Transverse colon (tissue), 4 donors: ENCODE measurements around the gene TNFRSF6B.

Experiments used
- CTCF ChIP-seq, 5 experiments: fragments of 200-600 bp in 3 of 5; fragments of 450-650 bp in 2 of 5; sonication (generic) in 3 of 5; IDR thresholded peaks; 1 replicate in 2 of 5; 2 replicates in 3 of 5; pipeline ENCODE4 v1.5.1; 2016 to 2017; ENCODE audit warnings: antibody characterized with exemption in 5 of 5, inconsistent platforms in 3 of 5, mild to moderate bottlenecking in 2 of 5, moderate library complexity in 1 of 5
- EP300 ChIP-seq: sonication (generic); formaldehyde crosslinking; IDR thresholded peaks from one replicate; pipeline ENCODE4 v1.6.1; 2017; ENCODE audit warnings: antibody characterized with exemption, low read depth
- POLR2A ChIP-seq: fragments of 450-650 bp; IDR thresholded peaks from one replicate; pipeline ENCODE4 v1.6.1; 2016; ENCODE audit warnings: antibody characterized with exemption, mild to moderate bottlenecking, moderate library complexity
- POLR2AphosphoS5 ChIP-seq, 3 donors: sonication (generic); formaldehyde crosslinking; IDR thresholded peaks; one replicate each; pipeline ENCODE4 v1.6.1; 2016; ENCODE audit warnings: antibody characterized with exemption in 3 of 3

GRCh38 chr20:63664861-63665594, 31.4 kb upstream of the TNFRSF6B start:
- TF ChIP-seq CTCF (IDR thresholded peaks at IDR 0.05) (no peak), POLR2AphosphoS5 (IDR thresholded peaks at IDR 0.05) (no peak), POLR2A (no peak), EP300 (no peak)
